ENCODE results near the gene SNX8. TPM values are rescaled to one million over a fixed set of nuclear protein-coding genes. Genes with fewer than 3 reads are reported as not detected.
A peak's percentile ranks its signal among the peaks of the same experiment; 100 is the strongest.

Gene SNX8
- total and polyA plus RNA-seq, 2 donors (not counting 3 experiments of a cell fraction or from before 2014, with no cell fraction given): 24.5 to 50.3 TPM

DNA sequence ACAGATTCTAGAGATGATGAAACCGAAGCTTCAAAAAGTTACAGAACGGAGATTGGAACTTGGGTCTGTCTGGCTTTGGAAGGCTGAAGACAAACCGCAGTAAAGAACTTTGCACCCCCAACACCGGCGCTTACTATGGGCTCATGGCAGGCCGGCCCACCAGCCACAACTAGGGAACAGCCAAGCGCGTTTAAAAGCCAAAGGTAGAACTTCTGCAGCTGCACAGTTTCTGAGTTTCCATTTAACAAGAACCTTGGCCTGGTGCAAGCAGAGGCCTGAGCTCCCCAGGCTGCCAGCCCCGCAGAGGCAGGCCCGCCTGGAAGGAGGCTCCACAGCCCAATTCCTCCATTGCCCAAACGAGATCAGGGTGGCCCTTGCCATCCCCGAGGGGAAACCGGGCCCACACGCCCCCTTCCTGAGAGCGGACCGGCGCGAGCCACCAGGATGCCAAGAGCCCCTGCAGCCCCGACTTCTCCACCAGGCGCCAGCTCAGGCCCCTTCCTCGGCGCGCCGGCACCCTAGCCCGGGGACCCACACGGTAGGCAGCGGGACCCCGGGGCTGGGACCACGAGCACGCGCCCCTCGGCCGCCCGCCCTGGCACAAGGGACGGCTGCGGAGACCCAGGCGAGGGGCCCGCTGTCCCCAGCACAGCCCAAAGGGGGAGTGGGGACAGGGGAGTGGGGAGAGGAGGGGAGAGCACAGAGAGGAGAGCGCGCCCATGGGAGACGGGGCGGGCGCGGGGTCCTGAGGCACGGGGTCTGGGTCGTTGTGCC is 82.1 kb downstream of the SNX8 start:
- ChIA-PET POLR2A (interaction anchor here (0.6 to 0.9 kb wide), 2 partner anchors 10 to 1501 kb away, joined by 3 read pairs; partner anchors contain the start of genes MRM2 and NUDT1), CTCF (interaction anchor here (0.9 to 3.1 kb wide), 5 partner anchors 9 to 237 kb away, joined by 3 to 16 read pairs (median 3); partner anchors contain the start of genes MRM2 and NUDT1)
- Histone ChIP-seq H3K4me3 (replicated peaks in 1 of 3; ENCODE audit: insufficient read depth in 1 of 3, low read depth in 1 of 3, low read length in 3 of 3) (peak overlapping the region; percentile 71 to 85 (median 79)), H4K20me1 (replicated peaks; ENCODE audit: control insufficient read depth, extremely low read depth, insufficient read depth, low read length) (no peaks in the 10 kb centered on the region), H3K9me1 (replicated peaks; ENCODE audit: control insufficient read depth, extremely low read depth, insufficient read depth, low read length) (no peaks in the 10 kb centered on the region), H3K9me3 (replicated peaks; ENCODE audit: control insufficient read depth, insufficient read depth, low read length) (no peaks in the 10 kb centered on the region), H2AFZ (ENCODE audit: low read depth, low read length) (peak overlapping the region; percentile 80), H3K27me3 (ENCODE audit: control insufficient read depth in 2 of 2, insufficient read depth in 2 of 2, low read length in 2 of 2) (no peaks in the 10 kb centered on the region), H3K27ac (ENCODE audit: insufficient read depth, low read depth, low read length) (peak overlapping the region; percentile 53), H3K9ac (replicated peaks; ENCODE audit: extremely low read depth, insufficient read depth, low read length) (peak overlapping the region; percentile 83), H3K36me3 (ENCODE audit: control insufficient read depth in 2 of 2, extremely low read depth in 1 of 2, insufficient read depth in 2 of 2, low read length in 2 of 2) (peaks cover 7 to 12% of the 10 kb centered on the region in 2 experiments), H3K4me2 (ENCODE audit: insufficient read depth, low read length) (peak overlapping the region; percentile 55), H3K79me2 (ENCODE audit: control insufficient read depth, insufficient read depth, low read length) (peaks cover 23% of the 10 kb centered on the region), H3K4me1 (ENCODE audit: control insufficient read depth, extremely low read depth, insufficient read depth, low read length) (peaks cover 22% of the 10 kb centered on the region)
- intact Hi-C loops (cut with micrococcal nuclease) (loop anchor here (1.0 kb wide), 1 partner anchor 10 kb away; the partner anchor contains the start of genes MRM2 and NUDT1), dilution Hi-C loops (cut with MboI; ENCODE audit: extremely low pct_ligation_motif_present, low sequenced_read_pairs) (no loop called here)
- peak; percentile 45 for DNase-seq (ENCODE audit: low read depth, low spot score)
- TF ChIP-seq JUN (IDR thresholded peaks at IDR 0.05; ENCODE audit: borderline replicate concordance, insufficient read depth, insufficient read length, low read depth): no peak
- TF ChIP-seq GATA2 (IDR thresholded peaks at IDR 0.05; ENCODE audit: insufficient read depth, insufficient read length, low read depth, low read length): no peak
- no peak for TF ChIP-seq CTCF (IDR thresholded peaks at IDR 0.05; ENCODE audit: extremely low read depth in 1 of 2, insufficient read depth in 1 of 2, low read depth in 1 of 2, low read length in 2 of 2)
- TF ChIP-seq POLR2A (IDR thresholded peaks at IDR 0.05; ENCODE audit: low read depth, low read length): no peak
- TF ChIP-seq POLR2AphosphoS5 (IDR thresholded peaks at IDR 0.05; ENCODE audit: insufficient read depth, low read depth, low read length): no peak
- no peak for TF ChIP-seq MYC (IDR thresholded peaks at IDR 0.05; ENCODE audit: low read depth, low read length)
- no peak for TF ChIP-seq FOS (IDR thresholded peaks at IDR 0.05; ENCODE audit: borderline replicate concordance, insufficient read depth, low read length)
- no peak for TF ChIP-seq EZH2 (IDR thresholded peaks at IDR 0.05; ENCODE audit: borderline replicate concordance, low read depth, low read length, severe bottlenecking)
- peak; percentile 31 for FAIRE-seq
- no TSS peak for BruUV-seq (replicated peaks)

All from endothelial cell of umbilical vein (primary cell).